HepG2 (cell line): ENCODE measurements around the gene SSBP4. TPM values are rescaled to one million over a fixed set of nuclear protein-coding genes. Genes with fewer than 3 reads are reported as not detected.

ENCODE experiments used
- ATM ChIP-seq: fragments of 450-650 bp; IDR thresholded peaks from 2 replicates; pipeline ENCODE4 v1.7.1; 2017; ENCODE audit warnings: mild to moderate bottlenecking, borderline replicate concordance
- CCDC6 ChIP-seq: sonication (generic); formaldehyde crosslinking; IDR thresholded peaks from 2 replicates; pipeline ENCODE4 v1.8.1; 2022; ENCODE audit warnings: mild to moderate bottlenecking, missing genetic modification reagents, moderate library complexity
- DNMT3B ChIP-seq: conservative IDR thresholded peaks from 2 replicates; pipeline ENCODE4 v1.6.1; 2016; ENCODE audit warnings: missing biosample characterization, control low read depth
- FOXK2 ChIP-seq: fragments of 450-650 bp; IDR thresholded peaks from 2 replicates; pipeline ENCODE4 v1.6.1; 2016
- IRF2 ChIP-seq: IDR thresholded peaks from 2 replicates; pipeline ENCODE4 v1.6.1; 2018; ENCODE audit warnings: missing genetic modification reagents, missing compliant biosample characterization
- JUN ChIP-seq: sonication (generic); formaldehyde crosslinking; IDR thresholded peaks from 2 replicates; pipeline ENCODE4 v1.4.0; 2020; ENCODE audit warnings: mild to moderate bottlenecking, missing genetic modification reagents
- MTF2 ChIP-seq: sonication (generic); formaldehyde crosslinking; IDR thresholded peaks from 2 replicates; pipeline ENCODE4 v1.5.0; 2020; ENCODE audit warnings: missing genetic modification reagents, borderline replicate concordance
- SMAD1 ChIP-seq: sonication (generic); formaldehyde crosslinking; IDR thresholded peaks from 2 replicates; pipeline ENCODE4 v1.4.0; 2020; ENCODE audit warnings: missing genetic modification reagents, low read depth, mild to moderate bottlenecking, borderline replicate concordance
- SRF ChIP-seq: IDR thresholded peaks from 2 replicates; pipeline ENCODE4 v1.6.1; 2011; ENCODE audit warnings: mild to moderate bottlenecking, low read depth, low read length, moderate library complexity
- STAT5B ChIP-seq: sonication (generic); formaldehyde crosslinking; IDR thresholded peaks from 2 replicates; pipeline ENCODE4 v1.4.0; 2020; ENCODE audit warnings: missing genetic modification reagents
- ZBED4 ChIP-seq: sonication (generic); formaldehyde crosslinking; IDR thresholded peaks from 2 replicates; pipeline ENCODE4 v1.4.0; 2020; ENCODE audit warnings: missing genetic modification reagents, borderline replicate concordance
- ZFP41 ChIP-seq: sonication (generic); formaldehyde crosslinking; IDR thresholded peaks from 2 replicates; pipeline ENCODE4 v1.4.0; 2020; ENCODE audit warnings: mild to moderate bottlenecking, missing genetic modification reagents, borderline replicate concordance
- ZFP62 ChIP-seq: sonication (generic); formaldehyde crosslinking; IDR thresholded peaks from 2 replicates; pipeline ENCODE4 v1.4.0; 2020; ENCODE audit warnings: missing genetic modification reagents
- ZMYM4 ChIP-seq: sonication (generic); formaldehyde crosslinking; IDR thresholded peaks from 2 replicates; pipeline ENCODE4 v1.8.1; 2023; ENCODE audit warnings: mild to moderate bottlenecking, missing genetic modification reagents
- ZNF121 ChIP-seq: sonication (generic); formaldehyde crosslinking; IDR thresholded peaks from 2 replicates; pipeline ENCODE4 v1.5.0; 2020; ENCODE audit warnings: mild to moderate bottlenecking, missing genetic modification reagents
- ZNF296 ChIP-seq: sonication (generic); formaldehyde crosslinking; conservative IDR thresholded peaks from 2 replicates; pipeline ENCODE4 v1.5.0; 2020; ENCODE audit warnings: mild to moderate bottlenecking, missing genetic modification reagents
- ZZZ3 ChIP-seq: sonication (generic); formaldehyde crosslinking; IDR thresholded peaks from 2 replicates; pipeline ENCODE4 v1.4.0; 2020; ENCODE audit warnings: missing genetic modification reagents, mild to moderate bottlenecking, borderline replicate concordance
- polyA plus RNA-seq, 8 experiments: library from polyadenylated mRNA; depleted of rRNA in 3 of 8; stranded (reverse) in 7 of 8; unstranded in 1 of 8; fragments of >200 nt; fragmentation: Illumina TruSeq in 4 of 8; extraction: Trizol in 4 of 8; gene quantifications; 2 replicates each; pipeline versions ENCODE4 v1.2.1 to v1.2.3, GENCODE V29; 2011 to 2016; ENCODE audit warnings: low read depth in 4 of 8, missing spikeins in 1 of 8, mixed read lengths in 1 of 8; ENCODE audit not compliant: insufficient read depth in 1 of 8
- total RNA-seq, 5 experiments: library from RNA; depleted of rRNA; stranded (reverse); fragments of >200 nt; fragmentation: Illumina TruSeq; extraction: Trizol; gene quantifications; 2 replicates each; pipeline ENCODE4 v1.2.3, GENCODE V29; 2016; ENCODE audit warnings: low read depth in 1 of 5
- TF ChIP-seq, protein P1 (sequence below): sonication (generic); formaldehyde crosslinking; IDR thresholded peaks from 2 replicates; pipeline ENCODE4 v1.9.0; 2021; ENCODE audit warnings: mild to moderate bottlenecking, missing genetic modification reagents

The SSBP4 gene
- total and polyA plus RNA-seq, 2 of the 13 experiments (the other 11 are each of a cell fraction or from before 2014, with no cell fraction given) = 20.8 to 39.5 TPM

- no peak for TF ChIP-seq ZFP41
- TF ChIP-seq ZBED4 (CRISPR knock-in tag) = 0 out of 2 replicates have a peak, but pooled peaks have one; percentile 47
- peak; percentile 99 for TF ChIP-seq JUN (CRISPR knock-in tag)
- 0 out of 2 replicates have a peak, but pooled peaks have one; percentile 81 for TF ChIP-seq ZZZ3
- 0 out of 2 replicates have a peak, but pooled peaks have one; percentile 55 for TF ChIP-seq ZNF296 (CRISPR knock-in tag)
- TF ChIP-seq ATM = no peak
- TF ChIP-seq FOXK2 = peak; percentile 93
- TF ChIP-seq, protein P1, sequence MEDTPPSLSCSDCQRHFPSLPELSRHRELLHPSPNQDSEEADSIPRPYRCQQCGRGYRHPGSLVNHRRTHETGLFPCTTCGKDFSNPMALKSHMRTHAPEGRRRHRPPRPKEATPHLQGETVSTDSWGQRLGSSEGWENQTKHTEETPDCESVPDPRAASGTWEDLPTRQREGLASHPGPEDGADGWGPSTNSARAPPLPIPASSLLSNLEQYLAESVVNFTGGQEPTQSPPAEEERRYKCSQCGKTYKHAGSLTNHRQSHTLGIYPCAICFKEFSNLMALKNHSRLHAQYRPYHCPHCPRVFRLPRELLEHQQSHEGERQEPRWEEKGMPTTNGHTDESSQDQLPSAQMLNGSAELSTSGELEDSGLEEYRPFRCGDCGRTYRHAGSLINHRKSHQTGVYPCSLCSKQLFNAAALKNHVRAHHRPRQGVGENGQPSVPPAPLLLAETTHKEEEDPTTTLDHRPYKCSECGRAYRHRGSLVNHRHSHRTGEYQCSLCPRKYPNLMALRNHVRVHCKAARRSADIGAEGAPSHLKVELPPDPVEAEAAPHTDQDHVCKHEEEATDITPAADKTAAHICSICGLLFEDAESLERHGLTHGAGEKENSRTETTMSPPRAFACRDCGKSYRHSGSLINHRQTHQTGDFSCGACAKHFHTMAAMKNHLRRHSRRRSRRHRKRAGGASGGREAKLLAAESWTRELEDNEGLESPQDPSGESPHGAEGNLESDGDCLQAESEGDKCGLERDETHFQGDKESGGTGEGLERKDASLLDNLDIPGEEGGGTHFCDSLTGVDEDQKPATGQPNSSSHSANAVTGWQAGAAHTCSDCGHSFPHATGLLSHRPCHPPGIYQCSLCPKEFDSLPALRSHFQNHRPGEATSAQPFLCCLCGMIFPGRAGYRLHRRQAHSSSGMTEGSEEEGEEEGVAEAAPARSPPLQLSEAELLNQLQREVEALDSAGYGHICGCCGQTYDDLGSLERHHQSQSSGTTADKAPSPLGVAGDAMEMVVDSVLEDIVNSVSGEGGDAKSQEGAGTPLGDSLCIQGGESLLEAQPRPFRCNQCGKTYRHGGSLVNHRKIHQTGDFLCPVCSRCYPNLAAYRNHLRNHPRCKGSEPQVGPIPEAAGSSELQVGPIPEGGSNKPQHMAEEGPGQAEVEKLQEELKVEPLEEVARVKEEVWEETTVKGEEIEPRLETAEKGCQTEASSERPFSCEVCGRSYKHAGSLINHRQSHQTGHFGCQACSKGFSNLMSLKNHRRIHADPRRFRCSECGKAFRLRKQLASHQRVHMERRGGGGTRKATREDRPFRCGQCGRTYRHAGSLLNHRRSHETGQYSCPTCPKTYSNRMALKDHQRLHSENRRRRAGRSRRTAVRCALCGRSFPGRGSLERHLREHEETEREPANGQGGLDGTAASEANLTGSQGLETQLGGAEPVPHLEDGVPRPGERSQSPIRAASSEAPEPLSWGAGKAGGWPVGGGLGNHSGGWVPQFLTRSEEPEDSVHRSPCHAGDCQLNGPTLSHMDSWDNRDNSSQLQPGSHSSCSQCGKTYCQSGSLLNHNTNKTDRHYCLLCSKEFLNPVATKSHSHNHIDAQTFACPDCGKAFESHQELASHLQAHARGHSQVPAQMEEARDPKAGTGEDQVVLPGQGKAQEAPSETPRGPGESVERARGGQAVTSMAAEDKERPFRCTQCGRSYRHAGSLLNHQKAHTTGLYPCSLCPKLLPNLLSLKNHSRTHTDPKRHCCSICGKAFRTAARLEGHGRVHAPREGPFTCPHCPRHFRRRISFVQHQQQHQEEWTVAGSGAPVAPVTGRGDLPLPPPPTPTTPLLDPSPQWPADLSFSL (CRISPR knock-in tag) = no peak
- peak; percentile 82; the same call in 1 of the 2 replicates for TF ChIP-seq CCDC6 (CRISPR knock-in tag)
- no peak; the same call in 1 of the 2 replicates for TF ChIP-seq STAT5B (CRISPR knock-in tag)
- TF ChIP-seq SMAD1 = peak; percentile 83; the same call in 1 of the 2 replicates
- TF ChIP-seq ZFP62 (CRISPR knock-in tag) = no peak
- TF ChIP-seq SRF = 0 out of 2 replicates have a peak, but pooled peaks have one; percentile 7
- TF ChIP-seq ZNF121 (CRISPR knock-in tag) = peak; percentile 99
- no peak for TF ChIP-seq MTF2
- TF ChIP-seq IRF2 (CRISPR knock-in tag) = peak; percentile 93
- peak; percentile 95 for TF ChIP-seq DNMT3B (CRISPR knock-in tag)
- peak; percentile 87 for TF ChIP-seq ZMYM4
These were observed 39.1 kb upstream of the SSBP4 start (continued) for GRCh38 chr19:18379803-18380747.
